NCI-H345 treated with DMSO at 0.1 percent for 48 hours (cell line): ENCODE results near the gene GPR78.
"Not testable (repeated sequence)": the region's sequence is repeated elsewhere in the genome, so short reads cannot be mapped to it uniquely, and the experiment has no call there.

Experiments
- DNase-seq: peaks from one replicate; lab custom pipeline; 2025; ENCODE audit not compliant: unreplicated experiment; lab: John Stamatoyannopoulos, UW

The GPR78 gene

GRCh38 chr4:8560265-8561047 lies 19.7 kb upstream of the GPR78 start:
- DNase-seq: no peak

- DNase-seq: no peak
Observed at GRCh38 chr4:8564595-8564994, 15.6 kb upstream of the GPR78 start.

- no peak for DNase-seq
Observed at GRCh38 chr4:8568068-8568668, 12.0 kb upstream of the GPR78 start.

- no peak for DNase-seq
Observed at GRCh38 chr4:8570201-8570600, 10.0 kb upstream of the GPR78 start.

GRCh38 chr4:8571702-8572685 lies 8.2 kb upstream of the GPR78 start:
- no peak for DNase-seq

- no peak for DNase-seq
Observed at GRCh38 chr4:8573266-8573665, 6.9 kb upstream of the GPR78 start.

GRCh38 chr4:8574796-8575370 lies 5.3 kb upstream of the GPR78 start:
- DNase-seq: no peak

- no peak for DNase-seq
Observed at GRCh38 chr4:8575457-8575856, 4.7 kb upstream of the GPR78 start.

- DNase-seq: not testable (repeated sequence)
Observed at GRCh38 chr4:8576591-8576990, 3.6 kb upstream of the GPR78 start.

GRCh38 chr4:8577046-8577445 lies 3.1 kb upstream of the GPR78 start:
- no peak for DNase-seq

GRCh38 chr4:8577972-8578371 lies 2.2 kb upstream of the GPR78 start:
- no peak for DNase-seq

- DNase-seq: no peak
Observed at GRCh38 chr4:8578717-8579116, 1.5 kb upstream of the GPR78 start.

GRCh38 chr4:8579526-8580320 lies 469 bp upstream of the GPR78 start:
- DNase-seq: no peak

GRCh38 chr4:8581094-8581861 lies 1.1 kb downstream of the GPR78 start:
- DNase-seq: no peak

GRCh38 chr4:8582016-8582415 lies 1.8 kb downstream of the GPR78 start:
- DNase-seq: no peak

GRCh38 chr4:8582436-8582835 lies 2.2 kb downstream of the GPR78 start:
- no peak for DNase-seq

- DNase-seq: no peak
Observed at GRCh38 chr4:8582941-8583654, 2.9 kb downstream of the GPR78 start.

GRCh38 chr4:8583655-8584025 lies 3.4 kb downstream of the GPR78 start:
- no peak for DNase-seq

GRCh38 chr4:8585186-8585585 lies 5.0 kb downstream of the GPR78 start:
- DNase-seq: no peak
